GM19240 (cell line): ENCODE measurements around the gene SLC30A3.

Source experiments
- DNase-seq: peaks from one replicate; pipeline ENCODE4 v3.0.0; 2011; ENCODE audit warnings: low spot score; ENCODE audit not compliant: insufficient read length

SLC30A3 gene

GRCh38 chr2:27261241-27261925, 1.5 kb downstream of the SLC30A3 start:
- DNase-seq: no peak

DNA sequence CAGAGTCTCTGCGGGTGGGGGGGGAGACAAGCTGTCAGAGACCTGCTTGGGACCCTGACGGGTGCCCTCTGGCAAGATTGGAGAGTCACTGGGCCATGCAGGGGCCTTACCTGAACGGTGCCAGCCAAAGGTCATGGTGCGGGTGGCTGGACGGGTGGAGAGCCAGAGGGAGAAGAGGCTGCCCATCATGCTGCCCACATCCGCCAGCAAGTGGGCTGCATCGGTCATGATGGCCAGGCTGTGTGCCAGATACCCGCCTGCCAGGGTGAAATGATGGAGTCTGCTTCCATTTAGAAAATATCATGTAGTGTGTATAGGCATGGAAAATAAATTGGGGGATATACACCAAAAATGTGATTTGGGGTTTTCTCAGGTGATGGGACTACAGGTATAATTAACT, 4.8 kb downstream of the SLC30A3 start:
- no peak for DNase-seq

- no peak for DNase-seq
Measured at GRCh38 chr2:27256855-27257454, 5.9 kb downstream of the SLC30A3 start.

DNA sequence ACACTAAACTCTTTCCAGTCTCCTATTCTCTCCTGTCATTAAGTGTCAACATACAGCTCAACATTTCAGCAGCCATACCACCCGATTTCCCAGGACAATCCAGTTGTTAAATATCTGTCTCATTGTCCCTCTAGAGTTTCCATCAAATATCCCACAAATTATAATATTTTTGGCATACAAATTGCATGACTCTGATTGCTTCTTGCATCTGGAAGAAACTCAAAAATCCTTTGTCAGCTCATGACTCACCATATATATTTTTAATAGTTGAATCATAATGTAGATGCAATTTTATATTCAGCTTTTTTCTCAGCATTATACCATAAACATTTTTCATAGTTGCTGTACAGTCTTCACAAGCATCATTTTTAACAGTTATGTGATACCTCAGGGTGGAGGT, 7.2 kb downstream of the SLC30A3 start:
- DNase-seq: no peak

DNA sequence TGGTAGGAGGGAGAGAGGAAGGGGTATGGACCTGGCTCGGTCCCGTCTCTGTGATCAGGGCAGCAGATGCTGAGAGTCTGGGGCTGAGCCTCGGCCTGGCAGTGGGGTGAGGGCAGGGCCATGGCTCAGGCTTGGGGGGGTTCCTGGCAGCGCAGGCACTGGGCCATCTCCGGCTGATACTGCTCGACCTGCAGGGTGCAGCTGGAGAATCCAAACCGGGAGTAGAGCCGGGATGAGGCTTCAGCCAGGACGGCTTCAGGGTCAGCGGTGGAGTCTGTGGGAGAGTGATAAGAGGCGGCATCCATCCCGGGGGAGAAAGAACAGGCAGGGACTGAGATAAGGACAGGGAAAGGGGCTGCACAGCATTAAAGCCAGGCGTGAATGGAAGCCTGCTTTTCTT, 7.7 kb downstream of the SLC30A3 start:
- no peak for DNase-seq

DNA sequence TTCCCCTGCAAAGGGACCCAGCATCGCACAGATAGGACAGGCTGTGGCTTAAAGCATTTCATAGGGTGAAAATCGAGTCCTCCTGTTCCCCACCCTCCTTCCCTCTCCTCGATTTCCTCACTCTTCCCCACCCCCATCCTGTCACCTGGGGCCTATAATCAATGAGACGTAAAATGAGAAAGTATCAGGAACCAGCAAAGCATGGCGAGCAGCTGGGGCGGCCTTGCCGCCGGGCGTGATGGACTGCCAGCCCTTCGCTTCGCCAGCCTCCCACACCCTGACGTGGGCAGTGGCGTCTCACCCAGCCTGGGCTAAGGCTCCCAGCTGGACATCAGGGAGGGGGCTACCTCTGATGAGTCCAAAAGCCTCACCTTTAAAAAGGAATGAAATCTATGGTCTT, 11.1 kb downstream of the SLC30A3 start:
- no peak for DNase-seq

DNA sequence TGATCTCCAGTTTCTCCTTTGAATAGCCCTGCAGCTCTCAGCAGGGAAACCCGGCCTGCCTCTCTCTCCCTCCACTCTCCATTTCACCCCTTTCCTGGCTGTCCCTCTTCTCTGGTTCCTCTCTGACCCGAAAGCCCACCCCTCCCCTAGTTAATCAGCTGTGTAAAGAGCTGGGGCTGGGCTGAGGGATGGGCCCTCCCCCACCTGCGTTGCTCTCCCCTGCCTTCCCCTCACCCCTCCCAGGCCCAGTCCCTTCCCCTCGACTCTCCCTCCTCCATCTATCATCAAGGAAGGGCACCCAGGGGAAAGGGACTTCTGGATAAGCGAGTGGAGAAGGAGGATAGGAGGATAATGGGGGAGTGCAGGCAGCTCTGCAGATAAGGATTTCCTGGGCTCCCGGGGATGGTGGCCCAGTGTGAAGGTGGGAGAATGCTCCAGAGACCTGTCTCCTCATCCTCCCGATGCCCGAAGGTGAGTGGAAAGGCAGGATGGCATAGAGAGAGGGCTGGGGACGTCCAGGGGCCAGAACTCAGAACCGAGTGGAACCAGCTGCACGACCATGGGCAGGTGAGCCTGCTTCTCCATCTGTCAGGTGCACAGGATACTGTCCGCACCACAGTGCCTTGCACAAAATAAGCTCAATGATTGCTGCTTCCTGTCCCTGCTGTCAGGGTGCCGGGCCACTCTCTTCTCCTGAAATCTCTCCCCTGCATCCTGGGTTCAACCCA, 12.0 kb downstream of the SLC30A3 start:
- DNase-seq: no peak

DNA sequence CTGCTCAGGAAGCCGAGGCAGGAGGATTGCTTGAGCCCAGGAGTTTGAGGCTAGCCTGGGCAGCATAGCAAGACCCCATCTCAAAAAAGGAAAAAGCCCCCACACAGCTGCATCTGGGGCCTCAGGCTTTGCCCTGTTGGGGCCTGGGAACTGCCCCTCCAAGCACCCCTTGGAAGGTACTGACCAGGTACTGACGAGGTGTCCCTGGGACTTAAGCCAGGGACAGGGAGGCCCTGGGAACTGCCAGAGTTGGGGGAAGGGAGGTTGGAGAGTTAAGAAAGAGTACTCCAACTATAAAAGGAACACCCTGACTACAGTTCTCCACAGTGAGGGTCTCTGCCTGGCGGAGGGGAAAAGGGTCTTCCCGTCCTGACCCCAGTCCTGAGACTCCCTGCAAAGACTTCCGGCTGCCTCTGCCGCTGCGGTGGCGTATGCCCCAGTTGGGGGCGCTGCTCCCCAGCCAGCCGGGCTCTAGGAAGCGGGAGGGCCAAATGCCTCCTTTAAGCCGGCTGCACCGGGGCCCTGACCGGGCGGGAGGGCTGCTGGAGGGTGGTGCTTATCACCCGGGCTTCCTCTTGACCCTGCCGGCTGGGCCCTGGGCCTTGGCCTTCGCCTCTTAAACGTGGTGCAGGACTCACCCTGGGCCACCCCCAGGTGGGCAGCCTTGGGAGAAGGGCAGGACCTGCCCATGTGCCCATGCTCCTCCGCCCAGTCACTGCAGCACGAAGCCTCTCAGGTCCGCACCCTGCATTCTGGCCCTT, 12.8 kb downstream of the SLC30A3 start:
- DNase-seq: peak; percentile 62

DNA sequence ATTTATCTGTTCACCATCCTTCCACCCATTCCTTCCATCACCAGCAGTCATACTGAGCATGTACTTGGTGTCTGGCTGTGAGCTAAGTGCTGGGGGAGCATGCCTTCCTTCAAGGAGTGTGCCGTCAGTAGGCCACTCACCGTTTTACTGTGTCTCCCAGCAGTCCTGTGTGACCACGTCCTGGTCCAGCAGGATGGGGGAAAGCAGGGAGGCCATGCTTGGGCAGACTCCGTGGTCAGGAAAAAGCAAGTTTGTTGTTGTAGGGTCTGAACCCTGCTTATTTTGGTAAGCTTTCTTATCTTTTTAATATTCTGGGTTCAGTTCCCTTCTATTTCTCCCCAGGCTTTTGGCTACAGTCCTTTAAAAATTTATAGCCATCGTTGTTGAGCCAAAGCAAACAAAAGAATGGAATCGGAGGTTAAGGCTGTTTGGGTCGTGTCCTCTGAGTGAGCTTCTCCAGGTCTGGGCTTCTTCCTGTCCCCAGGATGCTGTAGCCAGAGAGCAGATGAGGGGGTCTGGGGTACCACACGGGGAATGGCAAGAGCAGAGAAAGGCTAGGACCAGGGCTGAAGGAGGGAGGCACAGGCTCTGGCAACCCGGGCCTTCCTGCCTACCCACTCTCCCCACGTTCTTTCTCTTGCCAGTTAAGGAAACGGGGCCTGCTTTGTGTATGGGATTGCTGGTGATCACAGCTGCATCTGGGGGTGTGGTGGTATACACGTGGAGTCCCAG, 13.5 kb downstream of the SLC30A3 start:
- no peak for DNase-seq

DNA sequence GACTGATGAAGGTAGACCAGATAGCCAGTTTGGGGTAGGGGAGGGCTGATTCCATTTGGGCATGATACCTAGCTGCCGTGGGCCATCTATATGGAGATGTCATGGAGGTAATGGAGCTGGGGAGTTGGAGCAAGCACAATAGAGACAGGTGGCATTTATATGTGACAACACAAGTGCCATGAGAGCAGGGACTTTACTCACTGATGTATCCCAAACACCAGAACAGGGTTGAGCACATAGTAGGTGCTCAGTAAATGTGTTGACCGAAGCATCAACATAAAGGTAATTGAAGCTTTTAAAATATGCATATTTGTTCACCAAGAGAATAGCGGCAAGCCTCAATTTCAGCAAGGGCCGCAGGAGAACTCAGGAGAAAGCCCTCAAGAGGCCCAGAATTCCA, 15.0 kb downstream of the SLC30A3 start:
- DNase-seq: no peak

DNA sequence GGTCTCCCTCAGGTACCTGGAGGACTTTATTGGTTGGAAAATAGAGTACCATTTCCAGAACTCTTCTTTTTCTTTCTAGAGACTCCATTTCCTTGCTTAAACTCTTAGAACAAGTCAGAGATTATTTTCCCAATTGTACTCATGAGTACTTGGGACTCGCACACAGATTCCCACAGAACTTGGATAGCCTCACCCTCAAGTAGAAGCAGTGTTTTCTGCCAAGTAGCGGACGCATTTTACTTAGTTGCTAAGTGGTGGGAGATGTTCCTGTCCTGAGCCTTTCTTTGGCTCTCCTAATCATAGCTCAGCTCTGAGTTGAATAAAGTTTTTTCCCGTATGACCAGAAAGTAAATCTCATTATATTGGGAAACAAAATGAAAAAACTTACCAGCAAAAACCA, 17.2 kb downstream of the SLC30A3 start:
- DNase-seq: no peak

DNA sequence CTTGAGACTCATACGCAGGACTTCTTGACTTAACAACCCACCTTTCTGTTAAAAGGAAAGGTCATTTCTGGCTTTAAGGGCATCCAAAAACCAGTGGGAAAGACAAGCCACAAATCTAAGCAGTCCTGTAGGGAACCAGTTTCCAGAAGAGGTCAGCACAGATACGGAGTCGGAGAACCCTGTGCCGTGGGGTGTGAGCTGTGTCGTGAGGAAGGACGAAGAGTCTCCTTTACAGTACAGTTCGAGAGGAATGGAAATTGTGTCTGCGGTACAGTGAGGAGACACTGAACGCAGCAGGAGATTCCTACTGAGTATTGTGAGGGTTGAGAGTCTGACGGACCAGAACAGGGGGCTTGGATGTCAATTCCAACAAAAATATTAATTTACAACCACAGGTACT, 17.7 kb downstream of the SLC30A3 start:
- no peak for DNase-seq

DNA sequence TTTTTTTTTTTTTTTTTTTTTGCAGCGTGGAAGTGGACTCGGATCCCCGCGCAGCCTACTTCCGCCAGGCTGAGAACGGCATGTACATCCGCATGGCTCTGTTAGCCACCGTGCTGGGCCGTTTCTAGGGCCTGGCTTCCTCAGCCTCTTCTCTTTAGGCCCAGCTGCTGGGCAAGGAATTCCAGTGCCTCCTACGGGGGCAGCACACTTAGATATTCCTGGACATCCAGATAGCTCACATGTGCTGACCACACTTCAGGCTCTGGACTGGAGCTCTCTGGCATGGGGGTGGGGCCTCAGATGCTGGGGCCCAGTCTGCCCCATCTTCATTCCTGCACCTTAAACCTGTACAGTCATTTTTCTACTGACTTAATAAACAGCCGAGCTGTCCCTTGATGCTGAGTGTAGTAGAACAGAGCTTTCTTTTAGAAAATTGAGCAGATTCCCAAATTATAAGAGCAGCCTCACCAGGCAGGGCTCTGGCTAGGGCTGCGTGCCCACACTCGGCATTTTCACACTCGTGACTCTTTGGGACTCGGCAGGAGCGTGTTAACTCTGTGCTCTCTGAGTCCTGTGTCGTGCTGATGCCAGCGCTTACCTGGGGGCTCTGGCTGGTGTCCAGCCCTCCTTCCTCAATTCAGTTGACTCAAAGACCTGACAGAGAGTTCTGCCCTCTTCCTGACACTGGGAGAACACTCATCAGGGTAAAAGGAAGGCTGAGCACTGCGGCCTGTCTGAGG, 19.3 kb downstream of the SLC30A3 start:
- no peak for DNase-seq

- no peak for DNase-seq
Measured at GRCh38 chr2:27242614-27242951, 20.3 kb downstream of the SLC30A3 start.

DNA sequence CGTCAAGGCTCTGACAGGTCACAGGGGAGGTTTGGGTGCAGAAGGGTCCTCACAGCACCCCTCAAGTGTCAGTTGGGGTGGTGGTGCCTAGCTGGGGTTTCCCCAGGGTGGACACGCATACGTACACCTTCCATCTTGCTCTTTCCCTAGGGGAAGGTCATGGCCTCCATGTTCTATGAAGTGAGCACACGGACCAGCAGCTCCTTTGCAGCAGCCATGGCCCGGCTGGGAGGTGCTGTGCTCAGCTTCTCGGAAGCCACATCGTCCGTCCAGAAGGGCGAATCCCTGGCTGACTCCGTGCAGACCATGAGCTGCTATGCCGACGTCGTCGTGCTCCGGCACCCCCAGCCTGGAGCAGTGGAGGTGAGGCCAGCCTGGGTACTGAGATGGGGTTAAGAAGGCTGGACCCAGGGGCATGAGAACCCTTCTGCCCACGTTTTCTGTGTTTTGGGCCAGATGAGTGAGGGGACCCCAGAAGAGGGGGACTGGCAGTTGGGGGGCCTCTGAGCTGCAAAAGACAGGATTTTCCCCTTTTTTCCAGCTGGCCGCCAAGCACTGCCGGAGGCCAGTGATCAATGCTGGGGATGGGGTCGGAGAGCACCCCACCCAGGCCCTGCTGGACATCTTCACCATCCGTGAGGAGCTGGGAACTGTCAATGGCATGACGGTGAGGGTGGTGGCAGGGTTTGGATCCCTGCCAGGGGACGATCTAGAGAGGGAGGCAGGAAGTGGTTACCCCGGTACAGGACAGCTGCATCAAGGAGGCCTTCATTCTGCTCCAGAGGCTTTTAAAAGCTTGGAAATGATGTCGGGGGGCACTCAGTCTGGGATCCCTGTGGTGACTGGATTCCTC, 20.9 kb downstream of the SLC30A3 start:
- no peak for DNase-seq

DNA sequence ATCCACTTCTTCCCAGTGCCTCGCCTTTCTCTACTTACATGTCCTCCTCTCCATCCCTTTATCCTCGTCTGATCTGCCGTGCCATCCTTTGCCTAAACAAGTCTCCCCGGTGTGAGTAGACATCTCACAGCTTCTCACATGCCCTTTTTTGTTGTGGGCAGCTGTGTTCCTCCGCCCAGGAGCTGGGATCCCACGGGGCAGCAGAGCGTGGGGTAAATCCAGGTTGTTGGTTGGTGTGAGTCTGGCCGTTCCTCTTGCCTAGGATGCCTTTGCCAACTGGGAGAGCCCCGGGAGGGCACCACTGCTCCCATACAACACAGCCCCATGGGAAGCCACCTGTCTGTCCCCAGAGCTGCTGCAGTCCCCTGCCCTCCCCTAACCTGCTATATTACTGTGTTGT, 22.4 kb downstream of the SLC30A3 start:
- DNase-seq: no peak

DNA sequence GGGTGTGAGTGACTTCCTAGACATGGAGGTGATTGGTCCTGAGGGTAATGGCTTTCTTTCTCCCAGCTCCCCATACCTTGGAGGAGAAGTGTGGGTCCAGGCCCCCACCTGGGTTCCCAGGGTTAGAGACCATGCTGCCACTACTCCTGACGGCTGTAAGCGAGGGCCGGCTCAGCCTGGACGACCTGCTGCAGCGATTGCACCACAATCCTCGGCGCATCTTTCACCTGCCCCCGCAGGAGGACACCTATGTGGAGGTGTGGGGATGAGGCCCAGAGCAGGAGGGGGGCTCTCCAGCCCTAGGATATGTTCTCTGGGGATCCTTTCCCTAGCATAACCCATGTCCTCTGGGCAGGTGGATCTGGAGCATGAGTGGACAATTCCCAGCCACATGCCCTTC, 23.9 kb downstream of the SLC30A3 start:
- no peak for DNase-seq

- no peak for DNase-seq
Measured at GRCh38 chr2:27237341-27237945, 25.4 kb downstream of the SLC30A3 start.

GRCh38 chr2:27236626-27237025, 26.2 kb downstream of the SLC30A3 start:
- DNase-seq: no peak
